Panc1 (cell line): ENCODE measurements around the gene GTF2A2.

Experiments
- CTCF ChIP-seq: fragments of 450-650 bp; IDR thresholded peaks from 2 replicates; pipeline ENCODE4 v1.5.1; 2017; ENCODE audit warnings: mild to moderate bottlenecking
- REST ChIP-seq, 2 experiments: IDR thresholded peaks; 2 replicates each; pipeline ENCODE4 v1.6.1; 2011 to 2012; ENCODE audit warnings: low read depth in 2 of 2, control low read depth in 1 of 2, low read length in 1 of 2, mild to moderate bottlenecking in 1 of 2, moderate library complexity in 1 of 2; ENCODE audit not compliant: insufficient read depth in 1 of 2
- TCF7L2 ChIP-seq: IDR thresholded peaks from 2 replicates; pipeline ENCODE4 v1.6.1; 2011; ENCODE audit warnings: mild to moderate bottlenecking, low read depth, low read length, inconsistent platforms

- TF ChIP-seq CTCF (peak; percentile 79), REST (IDR thresholded peaks at IDR 0.05; ENCODE audit: insufficient read depth in 1 of 2, low read depth in 2 of 2, low read length in 1 of 2) (no peak), TCF7L2 (no peak)
These were observed 35.0 kb downstream of the GTF2A2 start for GRCh38 chr15:59622289-59622688.
